Type B pancreatic cell (in vitro differentiated cells): ENCODE data around the gene ARHGAP42. TPM values are rescaled to one million over a fixed set of nuclear protein-coding genes. Genes with fewer than 3 reads are reported as not detected.

Experiments used
- DNase-seq: peaks from one replicate; pipeline ENCODE4 v3.0.0; 2021; ENCODE audit warnings: mixed read lengths; ENCODE audit not compliant: unreplicated experiment; ENCODE audit errors: extremely low spot score
- H3K27ac Mint-ChIP-seq: 2 replicates; pipeline ENCODE4 v1.8.0; 2021; ENCODE audit warnings: mild to moderate bottlenecking, mixed read lengths
- H3K27me3 Mint-ChIP-seq: 2 replicates; pipeline ENCODE4 v1.8.0; 2021; ENCODE audit warnings: mixed read lengths
- H3K36me3 Mint-ChIP-seq: 2 replicates; pipeline ENCODE4 v1.8.0; 2021; ENCODE audit warnings: mixed read lengths
- H3K4me1 Mint-ChIP-seq: one replicate; pipeline ENCODE4 v1.8.0; 2021; ENCODE audit warnings: mixed read lengths; ENCODE audit not compliant: unreplicated experiment
- H3K4me3 Mint-ChIP-seq: 2 replicates; pipeline ENCODE4 v1.8.0; 2021; ENCODE audit warnings: mild to moderate bottlenecking, mixed read lengths
- H3K9me3 Mint-ChIP-seq: 2 replicates; pipeline ENCODE4 v1.8.0; 2021; ENCODE audit warnings: mixed read lengths
- total RNA-seq: library from RNA; stranded (reverse); gene quantifications from 2 replicates; pipeline ENCODE4 v1.2.1, GENCODE V29; 2021; ENCODE audit warnings: low replicate concordance
- TF ChIP-seq, protein P1 (sequence below): fragments of 200-600 bp; sonication (generic); conservative IDR thresholded peaks from 2 replicates; pipeline ENCODE4 v1.5.0; 2021; ENCODE audit warnings: antibody characterized with exemption, mild to moderate bottlenecking

The ARHGAP42 gene
- total RNA-seq, 1 donor from 2014 or later = 22.6 TPM

DNA sequence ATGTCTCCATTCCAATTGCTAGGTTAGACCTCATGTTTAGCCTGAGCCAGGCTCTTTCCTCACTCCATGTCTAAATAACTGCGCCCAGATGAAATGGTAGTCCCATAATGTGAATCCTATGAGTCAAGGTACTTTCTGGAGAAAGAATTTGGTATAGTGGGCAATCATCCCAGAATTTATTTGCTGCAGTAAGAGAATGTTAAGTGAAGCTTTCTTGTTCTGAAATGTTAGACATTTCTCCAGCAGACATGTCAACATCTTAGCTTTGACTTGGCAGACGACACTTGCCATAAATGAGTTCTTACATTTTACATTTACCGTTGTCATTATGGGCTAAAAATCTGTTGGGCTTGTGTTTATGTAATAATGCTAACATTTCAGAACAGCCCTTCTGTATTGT lies 277.3 kb downstream of the ARHGAP42 start:
- no peak overlapping the region for H3K4me3 Mint-ChIP-seq
- DNase-seq = no peak
- no peaks in the 10 kb centered on the region for H3K27me3 Mint-ChIP-seq
- no peaks in the 10 kb centered on the region for H3K4me1 Mint-ChIP-seq
- TF ChIP-seq, protein P1, sequence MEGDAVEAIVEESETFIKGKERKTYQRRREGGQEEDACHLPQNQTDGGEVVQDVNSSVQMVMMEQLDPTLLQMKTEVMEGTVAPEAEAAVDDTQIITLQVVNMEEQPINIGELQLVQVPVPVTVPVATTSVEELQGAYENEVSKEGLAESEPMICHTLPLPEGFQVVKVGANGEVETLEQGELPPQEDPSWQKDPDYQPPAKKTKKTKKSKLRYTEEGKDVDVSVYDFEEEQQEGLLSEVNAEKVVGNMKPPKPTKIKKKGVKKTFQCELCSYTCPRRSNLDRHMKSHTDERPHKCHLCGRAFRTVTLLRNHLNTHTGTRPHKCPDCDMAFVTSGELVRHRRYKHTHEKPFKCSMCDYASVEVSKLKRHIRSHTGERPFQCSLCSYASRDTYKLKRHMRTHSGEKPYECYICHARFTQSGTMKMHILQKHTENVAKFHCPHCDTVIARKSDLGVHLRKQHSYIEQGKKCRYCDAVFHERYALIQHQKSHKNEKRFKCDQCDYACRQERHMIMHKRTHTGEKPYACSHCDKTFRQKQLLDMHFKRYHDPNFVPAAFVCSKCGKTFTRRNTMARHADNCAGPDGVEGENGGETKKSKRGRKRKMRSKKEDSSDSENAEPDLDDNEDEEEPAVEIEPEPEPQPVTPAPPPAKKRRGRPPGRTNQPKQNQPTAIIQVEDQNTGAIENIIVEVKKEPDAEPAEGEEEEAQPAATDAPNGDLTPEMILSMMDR = no peak
- peaks cover 16% of the 10 kb centered on the region for H3K36me3 Mint-ChIP-seq
- H3K27ac Mint-ChIP-seq = no peak overlapping the region
- H3K9me3 Mint-ChIP-seq = no peaks in the 10 kb centered on the region

DNA sequence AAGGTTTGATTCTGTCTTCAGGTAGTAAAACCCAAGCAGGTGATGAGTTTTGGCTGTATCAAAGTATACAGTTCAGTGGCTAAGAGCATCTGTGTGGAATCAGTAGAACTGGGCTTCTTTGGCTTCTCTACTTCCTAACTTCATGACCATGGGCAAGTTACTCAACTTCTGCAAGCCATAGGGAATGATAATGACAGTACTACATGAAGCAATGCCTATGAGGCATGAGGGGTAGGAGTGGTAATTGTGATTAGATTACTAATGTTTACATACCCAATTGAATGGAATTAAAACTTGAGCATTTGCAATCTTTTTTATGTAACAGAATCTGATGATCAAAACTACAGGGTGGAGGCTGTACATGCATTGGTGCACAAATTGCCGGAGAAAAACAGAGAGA lies 278.3 kb downstream of the ARHGAP42 start:
- Mint-ChIP-seq H3K27ac (no peak overlapping the region), H3K27me3 (no peaks in the 10 kb centered on the region), H3K4me1 (no peaks in the 10 kb centered on the region), H3K36me3 (peaks cover 19% of the 10 kb centered on the region), H3K9me3 (no peaks in the 10 kb centered on the region), H3K4me3 (no peak overlapping the region)
- no peak for DNase-seq
- TF ChIP-seq, protein P1 = no peak

DNA sequence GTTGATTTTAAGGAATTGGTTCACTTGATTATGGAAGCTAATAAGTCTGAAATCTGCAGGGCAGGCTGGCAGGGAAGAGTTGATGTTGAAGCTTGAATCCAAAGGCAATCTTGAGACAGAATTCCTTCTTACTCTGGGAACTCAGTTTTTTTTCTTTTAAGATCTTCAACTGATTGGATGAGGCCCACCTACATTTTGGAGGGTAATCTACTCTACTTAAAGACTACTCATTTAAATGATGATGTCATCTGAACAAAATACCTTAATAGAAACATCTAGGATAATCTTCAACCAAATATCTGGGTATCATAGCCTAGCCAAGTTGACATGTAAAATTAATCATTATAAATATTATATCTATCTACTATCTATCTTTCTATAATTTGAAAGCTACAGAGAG lies 279.3 kb downstream of the ARHGAP42 start:
- DNase-seq = no peak
- H3K9me3 Mint-ChIP-seq = no peaks in the 10 kb centered on the region
- H3K27me3 Mint-ChIP-seq = no peaks in the 10 kb centered on the region
- peaks cover 19% of the 10 kb centered on the region for H3K36me3 Mint-ChIP-seq
- no peaks in the 10 kb centered on the region for H3K4me1 Mint-ChIP-seq
- TF ChIP-seq, protein P1 = no peak
- no peak overlapping the region for H3K4me3 Mint-ChIP-seq
- no peak overlapping the region for H3K27ac Mint-ChIP-seq

DNA sequence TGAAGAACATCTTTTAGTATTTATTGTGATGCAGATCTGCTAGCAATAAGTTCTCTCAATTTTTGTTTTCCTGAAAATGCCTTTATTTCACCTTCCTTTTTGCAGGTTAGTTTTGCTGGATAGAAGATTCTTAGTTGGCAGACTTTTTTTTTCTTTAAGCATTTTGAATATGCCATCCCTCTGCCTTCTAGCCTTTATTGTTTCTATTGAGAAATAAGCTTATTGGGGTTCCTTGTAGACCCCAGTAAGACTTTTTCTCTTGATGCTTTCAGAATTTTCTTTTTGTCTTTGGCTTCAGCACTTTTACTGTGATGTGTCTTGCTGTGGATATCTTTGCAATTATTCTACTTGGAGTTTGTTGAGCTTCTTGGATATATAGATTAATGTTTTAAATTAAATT lies 281.9 kb downstream of the ARHGAP42 start:
- no peak for DNase-seq
- Mint-ChIP-seq H3K4me3 (no peak overlapping the region), H3K9me3 (no peaks in the 10 kb centered on the region)

DNA sequence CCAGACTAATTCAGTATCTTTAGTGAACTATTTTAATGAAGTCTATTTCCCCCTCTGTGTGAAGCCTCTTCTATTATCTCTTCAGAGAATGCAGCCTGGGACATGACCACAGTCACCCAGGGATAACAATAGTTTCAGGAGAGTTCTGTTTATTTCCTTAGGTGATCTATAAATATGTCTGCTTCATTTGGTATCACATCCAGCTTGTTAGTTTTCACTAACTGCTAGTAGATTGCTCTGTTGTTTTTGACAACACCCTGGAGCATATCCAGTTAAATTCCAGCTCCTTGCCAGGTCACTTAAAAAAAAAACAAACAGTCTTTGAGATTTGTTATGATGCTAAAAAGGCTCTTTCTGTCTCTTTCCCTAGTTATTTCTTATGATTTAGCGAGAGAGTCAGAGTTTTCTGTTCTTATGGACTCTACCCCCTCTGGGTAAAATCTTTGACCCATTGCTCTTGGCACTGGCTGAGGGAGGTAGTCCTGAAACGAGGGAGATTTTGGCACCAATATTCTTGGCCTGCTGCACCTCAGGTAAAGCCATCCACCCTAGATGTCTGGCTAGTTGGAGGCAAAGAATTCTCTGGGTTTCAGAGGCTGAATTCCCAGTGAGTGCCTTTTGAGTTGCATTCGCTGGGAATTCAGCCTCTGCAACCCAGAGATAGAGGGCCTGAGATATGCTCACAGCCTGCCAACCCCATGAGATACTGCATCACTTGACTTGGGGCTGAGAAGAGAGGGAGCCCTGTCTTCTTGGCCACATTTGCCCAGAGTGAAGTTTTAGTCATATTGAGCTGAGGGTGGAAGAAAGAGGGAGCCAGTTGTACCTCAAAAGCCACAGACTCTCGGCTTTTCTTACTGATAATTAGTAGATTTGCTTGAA lies 283.4 kb downstream of the ARHGAP42 start:
- Mint-ChIP-seq H3K4me1 (no peaks in the 10 kb centered on the region), H3K36me3 (peaks cover 19% of the 10 kb centered on the region), H3K27me3 (no peaks in the 10 kb centered on the region), H3K27ac (no peak overlapping the region), H3K9me3 (no peaks in the 10 kb centered on the region), H3K4me3 (no peak overlapping the region)
- no peak for DNase-seq
- TF ChIP-seq, protein P1 = no peak

More for the DNA sequence above, 281.9 kb downstream of the ARHGAP42 start:
- peaks cover 19% of the 10 kb centered on the region for H3K36me3 Mint-ChIP-seq
- no peaks in the 10 kb centered on the region for H3K27me3 Mint-ChIP-seq
- H3K4me1 Mint-ChIP-seq = no peaks in the 10 kb centered on the region
- TF ChIP-seq, protein P1 = no peak
- H3K27ac Mint-ChIP-seq = no peak overlapping the region
